Measurements from ENCODE around the gene GABRR1.

Gene GABRR1

DNA sequence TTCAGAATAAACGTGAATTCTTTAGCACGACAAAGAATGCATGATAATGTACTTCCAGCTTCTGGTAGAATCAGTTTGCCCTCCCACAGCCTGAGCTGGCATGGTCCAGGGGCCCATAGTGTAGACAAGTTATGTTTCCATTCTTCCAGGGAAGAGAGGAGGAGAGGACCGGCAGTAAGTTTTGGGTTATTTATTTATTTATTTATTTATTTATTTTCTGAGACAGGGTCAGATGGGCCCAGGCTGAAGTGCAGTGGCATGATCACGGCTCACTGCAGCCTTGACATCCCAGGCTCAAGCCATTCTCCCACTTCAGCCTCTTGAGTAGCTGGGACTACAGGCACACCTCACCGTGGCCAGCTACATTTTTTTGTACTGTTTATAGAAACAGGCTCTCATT lies 4.7 kb downstream of the GABRR1 start:
- H3K27ac ChIP-seq, result no peak overlapping the region
- H3K4me2 ChIP-seq (ENCODE audit: low read length), result no peak overlapping the region
- no peak overlapping the region for H3K4me3 ChIP-seq (ENCODE audit: low read depth, low read length)
- no peaks in the 10 kb centered on the region for H3K4me1 ChIP-seq
- TF ChIP-seq, protein P1, sequence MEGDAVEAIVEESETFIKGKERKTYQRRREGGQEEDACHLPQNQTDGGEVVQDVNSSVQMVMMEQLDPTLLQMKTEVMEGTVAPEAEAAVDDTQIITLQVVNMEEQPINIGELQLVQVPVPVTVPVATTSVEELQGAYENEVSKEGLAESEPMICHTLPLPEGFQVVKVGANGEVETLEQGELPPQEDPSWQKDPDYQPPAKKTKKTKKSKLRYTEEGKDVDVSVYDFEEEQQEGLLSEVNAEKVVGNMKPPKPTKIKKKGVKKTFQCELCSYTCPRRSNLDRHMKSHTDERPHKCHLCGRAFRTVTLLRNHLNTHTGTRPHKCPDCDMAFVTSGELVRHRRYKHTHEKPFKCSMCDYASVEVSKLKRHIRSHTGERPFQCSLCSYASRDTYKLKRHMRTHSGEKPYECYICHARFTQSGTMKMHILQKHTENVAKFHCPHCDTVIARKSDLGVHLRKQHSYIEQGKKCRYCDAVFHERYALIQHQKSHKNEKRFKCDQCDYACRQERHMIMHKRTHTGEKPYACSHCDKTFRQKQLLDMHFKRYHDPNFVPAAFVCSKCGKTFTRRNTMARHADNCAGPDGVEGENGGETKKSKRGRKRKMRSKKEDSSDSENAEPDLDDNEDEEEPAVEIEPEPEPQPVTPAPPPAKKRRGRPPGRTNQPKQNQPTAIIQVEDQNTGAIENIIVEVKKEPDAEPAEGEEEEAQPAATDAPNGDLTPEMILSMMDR (IDR thresholded peaks at IDR 0.05), result no peak
- no peaks in the 10 kb centered on the region for H3K36me3 ChIP-seq (ENCODE audit: control insufficient read depth, insufficient read depth, low read length)
- H3K27me3 ChIP-seq (ENCODE audit: control insufficient read depth, insufficient read depth, low read length), result no peaks in the 10 kb centered on the region
- H3K9ac ChIP-seq, result no peak overlapping the region
- H3K9me3 ChIP-seq (ENCODE audit: control insufficient read depth, low read length), result no peaks in the 10 kb centered on the region
- no peak overlapping the region for H2AFZ ChIP-seq
- H3K79me2 ChIP-seq, result no peaks in the 10 kb centered on the region

DNA sequence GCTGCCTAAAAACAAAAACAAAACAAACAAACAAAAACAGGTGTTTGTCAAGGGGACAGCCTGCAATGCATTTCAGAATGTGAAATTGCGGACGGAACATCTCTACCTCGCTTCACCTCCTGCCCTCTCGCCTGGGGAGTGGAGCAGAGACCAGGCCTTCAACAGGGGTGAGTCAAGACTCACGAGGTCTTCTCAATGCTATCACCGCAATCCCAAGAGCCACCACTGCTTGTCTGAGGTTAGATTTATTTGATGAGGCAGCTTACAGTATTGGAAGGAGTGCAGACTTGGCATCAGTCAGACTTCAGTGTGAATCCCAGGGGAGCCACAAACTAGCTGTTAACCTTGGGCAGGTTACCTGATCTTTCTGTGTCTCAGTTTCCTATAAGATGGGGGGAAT lies 7.7 kb downstream of the GABRR1 start:
- no peak overlapping the region for H3K4me2 ChIP-seq (ENCODE audit: low read length)
- H2AFZ ChIP-seq, result no peak overlapping the region
- no peaks in the 10 kb centered on the region for H3K36me3 ChIP-seq (ENCODE audit: control insufficient read depth, insufficient read depth, low read length)
- no peaks in the 10 kb centered on the region for H3K27me3 ChIP-seq (ENCODE audit: control insufficient read depth, insufficient read depth, low read length)
- H3K4me3 ChIP-seq (ENCODE audit: low read depth, low read length), result no peak overlapping the region
- no peaks in the 10 kb centered on the region for H3K4me1 ChIP-seq
- TF ChIP-seq, protein P1 (IDR thresholded peaks at IDR 0.05), result no peak
- H3K79me2 ChIP-seq, result no peaks in the 10 kb centered on the region
- no peaks in the 10 kb centered on the region for H3K9me3 ChIP-seq (ENCODE audit: control insufficient read depth, low read length)
- H3K9ac ChIP-seq, result no peak overlapping the region
- no peak overlapping the region for H3K27ac ChIP-seq

DNA sequence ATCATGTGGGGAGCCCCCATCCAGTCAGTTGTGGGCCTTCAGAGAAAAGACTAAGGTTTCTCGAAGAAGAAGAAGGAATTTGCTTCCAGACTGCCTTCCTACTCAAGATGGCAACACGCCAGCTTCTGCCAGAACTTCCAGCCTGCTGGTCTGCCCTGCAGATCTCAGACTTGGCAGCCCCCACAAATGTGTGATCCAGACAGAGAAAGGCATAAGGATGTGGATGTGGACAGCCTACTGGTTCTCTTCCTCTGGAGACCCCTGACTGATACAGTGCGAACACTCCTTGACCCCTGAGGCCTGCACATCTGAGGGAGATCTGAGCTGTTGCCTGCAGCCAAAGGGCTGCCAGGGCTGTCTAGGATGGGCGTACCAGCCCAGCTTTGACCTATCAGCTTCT lies 8.6 kb downstream of the GABRR1 start:
- H3K79me2 ChIP-seq, result no peaks in the 10 kb centered on the region
- no peaks in the 10 kb centered on the region for H3K9me3 ChIP-seq (ENCODE audit: control insufficient read depth, low read length)
- H3K4me2 ChIP-seq (ENCODE audit: low read length), result no peak overlapping the region
- no peaks in the 10 kb centered on the region for H3K36me3 ChIP-seq (ENCODE audit: control insufficient read depth, insufficient read depth, low read length)
- H2AFZ ChIP-seq, result no peak overlapping the region
- TF ChIP-seq, protein P1 (IDR thresholded peaks at IDR 0.05), result no peak
- no peak overlapping the region for H3K27ac ChIP-seq
- H3K9ac ChIP-seq, result no peak overlapping the region
- no peak overlapping the region for H3K4me3 ChIP-seq (ENCODE audit: low read depth, low read length)
- no peaks in the 10 kb centered on the region for H3K4me1 ChIP-seq
- H3K27me3 ChIP-seq (ENCODE audit: control insufficient read depth, insufficient read depth, low read length), result no peaks in the 10 kb centered on the region

DNA sequence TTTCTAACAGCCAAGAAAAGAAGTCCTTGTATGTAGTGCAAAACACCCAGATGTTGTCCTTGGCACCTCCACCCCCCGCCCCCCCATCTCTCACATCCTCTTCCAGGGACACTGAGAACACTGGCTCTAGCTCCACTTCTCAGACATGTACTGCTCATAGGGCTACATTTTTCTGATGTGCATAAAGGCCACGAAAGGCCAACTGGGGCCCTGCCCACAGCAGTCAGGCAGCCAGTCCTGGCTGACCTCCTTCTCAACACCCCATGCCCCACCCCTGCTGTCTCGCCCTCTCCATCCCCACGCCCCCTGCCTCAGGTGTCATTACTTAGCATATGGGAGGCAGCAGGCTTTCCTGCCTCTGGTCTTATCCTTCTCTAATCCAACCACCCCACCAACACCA lies 11.3 kb downstream of the GABRR1 start:
- Histone ChIP-seq H3K79me2 (no peaks in the 10 kb centered on the region), H3K4me1 (no peaks in the 10 kb centered on the region), H3K36me3 (ENCODE audit: control insufficient read depth, insufficient read depth, low read length) (no peaks in the 10 kb centered on the region), H3K4me2 (ENCODE audit: low read length) (no peak overlapping the region), H2AFZ (no peak overlapping the region), H3K27ac (no peak overlapping the region), H3K4me3 (ENCODE audit: low read depth, low read length) (no peak overlapping the region), H3K9me3 (ENCODE audit: control insufficient read depth, low read length) (no peaks in the 10 kb centered on the region), H3K27me3 (ENCODE audit: control insufficient read depth, insufficient read depth, low read length) (no peaks in the 10 kb centered on the region), H3K9ac (no peak overlapping the region)
- TF ChIP-seq, protein P1 (IDR thresholded peaks at IDR 0.05), result no peak

DNA sequence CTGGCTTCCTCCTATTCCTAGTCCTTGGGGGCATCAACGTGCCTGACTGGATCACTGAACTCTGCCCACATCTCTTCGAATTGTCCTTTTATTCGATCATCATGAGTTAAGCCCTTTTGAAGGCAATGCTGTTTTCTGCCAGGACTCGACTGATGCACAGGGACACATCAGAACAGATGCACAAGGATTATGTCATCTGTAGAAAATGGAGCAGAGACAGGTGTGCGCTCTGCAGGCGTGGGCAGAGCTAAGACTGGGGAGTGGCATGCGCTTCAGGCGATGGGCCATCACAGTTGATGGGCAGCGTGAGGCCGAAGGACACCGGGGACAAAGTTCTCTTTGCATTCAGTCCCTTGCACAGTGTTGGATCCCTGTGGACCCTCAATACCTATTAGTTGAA lies 13.1 kb downstream of the GABRR1 start:
- no peaks in the 10 kb centered on the region for H3K36me3 ChIP-seq (ENCODE audit: control insufficient read depth, insufficient read depth, low read length)
- H3K4me1 ChIP-seq, result no peaks in the 10 kb centered on the region

More for the DNA sequence above, 13.1 kb downstream of the GABRR1 start:
- H3K9me3 ChIP-seq (ENCODE audit: control insufficient read depth, low read length), result no peaks in the 10 kb centered on the region
- H3K27me3 ChIP-seq (ENCODE audit: control insufficient read depth, insufficient read depth, low read length), result no peaks in the 10 kb centered on the region
- H3K27ac ChIP-seq, result no peak overlapping the region
- no peak overlapping the region for H3K9ac ChIP-seq
- no peak overlapping the region for H2AFZ ChIP-seq
- TF ChIP-seq, protein P1 (IDR thresholded peaks at IDR 0.05), result no peak
- H3K4me3 ChIP-seq (ENCODE audit: low read depth, low read length), result no peak overlapping the region
- H3K79me2 ChIP-seq, result no peaks in the 10 kb centered on the region
- H3K4me2 ChIP-seq (ENCODE audit: low read length), result no peak overlapping the region
